ENCODE results near the gene STRN3. TPM values are rescaled to one million over a fixed set of nuclear protein-coding genes. Genes with fewer than 3 reads are reported as not detected.

The STRN3 gene
- total and polyA plus RNA-seq, 2 of the 8 experiments (the other 6 are each of a cell fraction or from before 2014, with no cell fraction given) = 8.7 to 38.1 TPM

- DNase-seq (ENCODE audit: low read depth in 1 of 2, low spot score in 2 of 2) (no peak), FAIRE-seq (no peak)
- Histone ChIP-seq H3K4me2 (ENCODE audit: insufficient read depth in 1 of 2, low read depth in 2 of 2, low read length in 2 of 2) (no peak overlapping the region), H3K36me3 (ENCODE audit: control insufficient read depth in 2 of 4, insufficient read depth in 4 of 4, low read length in 3 of 4) (no peaks in the 10 kb centered on the region; a peak in 1 of 8 replicates), H2BK15ac (ENCODE audit: low read length) (no peak overlapping the region), H3K56ac (replicated peaks; ENCODE audit: insufficient read length, low read depth, low read length) (no peak overlapping the region), H3K14ac (ENCODE audit: insufficient read length) (no peak overlapping the region), H3K9me3 (ENCODE audit: insufficient read depth in 2 of 2, low read depth in 1 of 2, low read length in 1 of 2) (no peaks in the 10 kb centered on the region), H3K27ac (ENCODE audit: low read depth, low read length) (no peak overlapping the region), H3K18ac (ENCODE audit: extremely low read depth, low read length) (no peak overlapping the region), H2AFZ (ENCODE audit: low read length) (no peak overlapping the region), H2BK20ac (ENCODE audit: low read length) (no peak overlapping the region), H3K4me3 (ENCODE audit: extremely low read depth in 1 of 4, insufficient read depth in 2 of 4, low read depth in 3 of 4, low read length in 4 of 4) (no peak overlapping the region), H3K79me1 (ENCODE audit: low read depth, low read length) (no peaks in the 10 kb centered on the region; the same call in 1 of the 2 replicates), H2BK120ac (replicated peaks; ENCODE audit: low read depth, low read length) (no peak overlapping the region), H3K4me1 (replicated peaks in 1 of 4; ENCODE audit: control insufficient read depth in 3 of 4, insufficient read depth in 4 of 4, low read length in 3 of 4) (peaks cover 0 to 3% (median 0%) of the 10 kb centered on the region in 4 experiments; a peak in 1 of 7 replicates), H3K9ac (replicated peaks in 1 of 4; ENCODE audit: extremely low read depth in 1 of 4, low read depth in 3 of 4, low read length in 3 of 4) (no peak overlapping the region), H2BK5ac (ENCODE audit: low read depth, low read length) (no peak overlapping the region), H3K4ac (replicated peaks; ENCODE audit: insufficient read length, low read depth, low read length) (no peak overlapping the region), H4K5ac (ENCODE audit: insufficient read length, low read depth, low read length) (no peak overlapping the region), H2AK5ac (ENCODE audit: low read depth, low read length) (no peak overlapping the region), H3K79me2 (ENCODE audit: control insufficient read depth in 1 of 2, insufficient read depth in 2 of 2, low read length in 2 of 2) (no peaks in the 10 kb centered on the region), H3K27me3 (replicated peaks in 1 of 4; ENCODE audit: control insufficient read depth in 3 of 4, extremely low read depth in 1 of 4, insufficient read depth in 3 of 4, low read length in 3 of 4) (no peaks in the 10 kb centered on the region), H3K23me2 (ENCODE audit: low read depth, low read length) (peaks cover 2% of the 10 kb centered on the region; the same call in 1 of the 2 replicates), H4K20me1 (replicated peaks in 1 of 2; ENCODE audit: control insufficient read depth in 1 of 2, insufficient read depth in 2 of 2, low read length in 2 of 2) (no peaks in the 10 kb centered on the region), H4K91ac (replicated peaks; ENCODE audit: insufficient read length, low read length) (no peak overlapping the region), H4K8ac (ENCODE audit: extremely low read depth, insufficient read depth, low read length) (no peak overlapping the region), H3K23ac (ENCODE audit: insufficient read length) (no peak overlapping the region), H2BK12ac (ENCODE audit: low read depth, low read length) (no peak overlapping the region)
- CTCF ChIA-PET (ENCODE audit: partially characterized antibody) = interaction anchor here (0.6 to 1.5 kb wide), 2 partner anchors 158 to 172 kb away, joined by 3 read pairs; no protein-coding TSS in a partner anchor
- POLR2A ChIA-PET (ENCODE audit: partially characterized antibody) = interaction anchor here (0.7 to 0.8 kb wide), 2 partner anchors 11 to 57 kb away, joined by 3 read pairs; no protein-coding TSS in a partner anchor
- 56% methylated on average over 2 of the region's 2 CpGs; no CpG with 5 or more reads in 1 of the 2 experiments for WGBS, 2 experiments (ENCODE audit: extremely low coverage in 1 of 2, insufficient coverage in 1 of 2, insufficient read length in 1 of 2, insufficient replicate concordance in 2 of 2, low coverage in 1 of 2, low lambda C conversion rate in 2 of 2, missing lambda C conversion rate in 1 of 2)
- TF ChIP-seq BACH1 (IDR thresholded peaks at IDR 0.05; ENCODE audit: low read length) (no peak), TAF7 (optimal IDR thresholded peaks at IDR 0.05; ENCODE audit: borderline replicate concordance, low read depth, low read length) (no peak), ZNF274 (IDR thresholded peaks at IDR 0.05; ENCODE audit: borderline replicate concordance, extremely low read depth, low read length) (no peak), POU5F1 (IDR thresholded peaks at IDR 0.05; ENCODE audit: low read depth, low read length) (no peak), NANOG (IDR thresholded peaks at IDR 0.05; ENCODE audit: insufficient read depth, low read depth, low read length, poor library complexity, severe bottlenecking) (no peak), BRCA1 (IDR thresholded peaks at IDR 0.05; ENCODE audit: low read depth, low read length) (no peak), TAF1 (IDR thresholded peaks at IDR 0.05; ENCODE audit: low read depth, low read length) (no peak), E2F6 (IDR thresholded peaks at IDR 0.05) (no peak), NRF1 (IDR thresholded peaks at IDR 0.05; ENCODE audit: low read depth, low read length) (no peak), RNF2 (IDR thresholded peaks at IDR 0.05; ENCODE audit: borderline replicate concordance, low read depth, low read length, missing control alignments, poor library complexity, severe bottlenecking) (no peak), KDM1A (IDR thresholded peaks at IDR 0.05; ENCODE audit: borderline replicate concordance, low read length) (no peak), CREB1 (IDR thresholded peaks at IDR 0.05) (no peak), RAD21 (IDR thresholded peaks at IDR 0.05 in 1 of 2, conservative IDR thresholded peaks at IDR 0.05 in 1 of 2; ENCODE audit: low read depth in 2 of 2, low read length in 2 of 2) (no peak)
Observed at GRCh38 chr14:30925254-30925653, 100.9 kb downstream of the STRN3 start.

Data from H1 (cell line).